Midbrain (tissue), 1 donor: Measurements from ENCODE around the gene FRMD8.
"Not testable (repeated sequence)": the region's sequence is repeated elsewhere in the genome, so short reads cannot be mapped to it uniquely, and the experiment has no call there.

Experiments used
- DNase-seq: peaks from one replicate; lab custom pipeline; 2025; lab: John Stamatoyannopoulos, UW

FRMD8 gene

GRCh38 chr11:65435981-65436411, 49.6 kb downstream of the FRMD8 start:
- no peak for DNase-seq

- DNase-seq = no peak
These were observed 50.1 kb downstream of the FRMD8 start for GRCh38 chr11:65436412-65437032.

GRCh38 chr11:65437436-65438227, 51.2 kb downstream of the FRMD8 start:
- DNase-seq = no peak

DNA sequence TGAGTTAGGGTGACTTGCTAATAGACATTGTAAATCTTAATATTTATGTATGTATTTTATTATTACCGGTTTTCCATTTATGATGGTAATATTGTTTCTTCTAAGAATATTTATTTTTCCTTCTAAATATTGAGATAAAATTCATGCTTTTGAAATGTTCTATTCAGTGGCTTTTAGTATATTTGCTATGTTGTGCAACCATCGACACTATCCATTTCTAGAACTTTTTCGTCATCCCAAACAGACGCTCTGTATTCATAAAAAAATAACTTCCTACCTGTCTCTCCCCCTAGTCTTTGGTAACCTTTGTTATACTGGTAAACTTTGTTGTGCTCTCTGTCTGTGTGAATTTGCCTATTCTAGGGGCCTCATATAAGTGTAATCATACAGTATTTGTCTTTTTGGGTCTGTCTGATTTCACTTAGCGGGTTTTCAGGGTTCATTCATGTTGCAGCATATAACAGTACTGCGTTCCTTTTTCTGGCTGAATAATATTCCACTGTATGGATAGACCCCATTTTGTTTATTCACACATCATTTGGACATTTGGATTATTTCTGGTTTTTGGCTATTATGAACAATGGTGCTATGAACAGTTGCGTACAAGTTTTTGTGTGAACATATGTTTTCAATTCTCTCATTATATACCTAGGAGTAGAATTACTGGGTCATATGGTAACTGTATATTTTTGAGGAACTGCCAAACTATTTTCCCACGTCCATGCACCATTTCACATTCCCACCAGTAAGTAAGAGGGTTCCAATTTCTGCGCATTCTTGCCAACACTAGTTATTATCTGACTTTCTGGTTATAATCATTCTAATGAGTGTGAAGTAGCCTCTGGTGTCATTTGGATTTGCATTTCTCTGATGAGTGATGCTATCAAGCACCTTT, 52.1 kb downstream of the FRMD8 start:
- DNase-seq = no peak

GRCh38 chr11:65439331-65440181, 53.1 kb downstream of the FRMD8 start:
- no peak for DNase-seq

DNA sequence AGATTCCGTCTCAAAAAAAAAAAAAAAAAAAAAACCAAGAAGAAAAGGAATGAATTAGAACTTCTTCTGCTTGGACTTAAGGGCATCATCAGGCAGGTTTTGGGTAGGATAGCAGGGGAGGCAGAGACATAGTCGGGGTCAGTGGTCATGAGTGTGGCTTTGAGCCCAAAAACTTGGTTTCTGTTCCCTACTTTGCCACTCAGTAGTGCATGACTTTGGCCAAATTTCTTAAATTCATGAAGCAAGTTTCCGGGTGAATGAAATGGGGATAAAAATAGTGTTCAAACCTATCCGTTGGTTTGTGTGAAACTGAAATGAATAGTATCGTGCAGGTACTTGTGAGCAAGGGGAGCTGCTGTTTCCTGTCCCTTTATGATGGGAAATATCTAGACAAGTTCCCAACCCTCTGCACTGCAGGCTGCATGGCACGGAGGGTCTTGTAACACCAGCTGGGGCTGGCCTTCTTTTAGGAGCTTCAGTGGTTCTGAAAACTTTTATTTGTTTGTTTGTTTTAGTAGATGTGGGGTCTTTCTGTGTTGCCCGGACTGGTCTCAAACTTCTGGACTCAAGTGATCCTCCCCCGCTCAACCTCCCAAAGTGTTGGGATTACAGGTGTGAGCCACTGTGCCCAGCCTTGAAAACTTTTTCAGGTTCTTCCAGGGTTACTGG, 54.5 kb downstream of the FRMD8 start:
- no peak for DNase-seq

GRCh38 chr11:65442842-65443331, 56.5 kb downstream of the FRMD8 start:
- no peak for DNase-seq

GRCh38 chr11:65444314-65445051, 58.0 kb downstream of the FRMD8 start:
- no peak for DNase-seq

- DNase-seq = no peak
These were observed 58.7 kb downstream of the FRMD8 start for GRCh38 chr11:65445101-65445603.

DNA sequence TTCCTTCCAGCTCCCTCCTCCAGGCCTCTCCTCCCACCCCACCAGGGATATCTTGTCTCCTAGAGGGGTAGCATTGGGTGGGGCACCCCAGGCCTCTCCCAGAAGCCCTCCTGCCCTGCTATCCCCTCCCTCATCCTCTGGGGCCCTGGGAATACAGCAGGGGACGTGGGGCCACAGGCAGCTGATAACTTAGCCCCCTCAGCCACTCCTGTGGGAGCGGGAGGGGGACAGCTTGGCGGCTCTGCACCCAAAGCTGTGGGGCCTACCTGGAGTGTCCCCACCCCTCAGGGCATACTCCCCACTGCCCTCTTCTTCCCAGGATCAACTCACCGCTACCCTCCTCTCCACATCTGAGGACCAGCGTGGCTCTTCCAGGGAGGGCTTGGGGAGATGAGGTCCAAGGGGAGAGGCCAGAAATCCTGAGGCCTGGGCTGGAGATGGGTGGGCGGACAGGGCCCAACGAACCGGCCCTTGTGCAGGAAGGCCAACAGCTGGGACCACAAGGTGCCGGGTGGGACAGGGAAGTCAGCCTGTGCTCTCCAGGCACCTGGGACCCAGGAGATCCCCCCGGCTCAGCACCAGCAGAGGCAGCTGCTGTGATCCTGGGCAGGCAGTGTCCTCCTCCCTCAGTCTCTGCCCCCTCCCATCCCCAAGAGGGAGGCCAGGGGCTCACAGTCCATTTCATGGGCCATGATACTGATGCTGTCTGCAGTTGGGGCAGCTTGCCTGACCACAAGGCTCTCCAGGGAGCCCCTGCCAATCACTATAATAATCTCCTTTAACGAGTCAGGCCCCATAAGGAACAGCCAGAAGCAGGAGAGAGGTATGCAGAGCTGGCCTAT, 59.4 kb downstream of the FRMD8 start:
- no peak for DNase-seq

- no peak for DNase-seq
These were observed 60.2 kb downstream of the FRMD8 start for GRCh38 chr11:65446446-65447277.

DNA sequence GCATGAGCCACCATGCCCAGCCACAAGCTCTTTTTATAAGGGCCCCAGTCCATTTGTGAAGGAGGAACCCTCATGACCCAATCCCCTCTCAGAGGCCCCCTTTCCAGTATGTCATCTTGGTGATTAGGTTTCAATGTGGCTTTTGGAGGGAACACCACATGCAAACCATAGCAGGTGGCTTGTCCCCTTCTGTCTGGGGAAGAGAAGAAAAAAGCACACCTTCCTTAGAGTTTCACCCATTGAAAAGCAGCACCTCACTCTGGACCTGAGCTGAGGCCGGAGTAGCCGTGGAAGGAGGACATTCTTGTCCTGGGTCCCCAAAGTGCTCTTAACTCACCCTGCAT, 61.6 kb downstream of the FRMD8 start:
- no peak for DNase-seq

DNA sequence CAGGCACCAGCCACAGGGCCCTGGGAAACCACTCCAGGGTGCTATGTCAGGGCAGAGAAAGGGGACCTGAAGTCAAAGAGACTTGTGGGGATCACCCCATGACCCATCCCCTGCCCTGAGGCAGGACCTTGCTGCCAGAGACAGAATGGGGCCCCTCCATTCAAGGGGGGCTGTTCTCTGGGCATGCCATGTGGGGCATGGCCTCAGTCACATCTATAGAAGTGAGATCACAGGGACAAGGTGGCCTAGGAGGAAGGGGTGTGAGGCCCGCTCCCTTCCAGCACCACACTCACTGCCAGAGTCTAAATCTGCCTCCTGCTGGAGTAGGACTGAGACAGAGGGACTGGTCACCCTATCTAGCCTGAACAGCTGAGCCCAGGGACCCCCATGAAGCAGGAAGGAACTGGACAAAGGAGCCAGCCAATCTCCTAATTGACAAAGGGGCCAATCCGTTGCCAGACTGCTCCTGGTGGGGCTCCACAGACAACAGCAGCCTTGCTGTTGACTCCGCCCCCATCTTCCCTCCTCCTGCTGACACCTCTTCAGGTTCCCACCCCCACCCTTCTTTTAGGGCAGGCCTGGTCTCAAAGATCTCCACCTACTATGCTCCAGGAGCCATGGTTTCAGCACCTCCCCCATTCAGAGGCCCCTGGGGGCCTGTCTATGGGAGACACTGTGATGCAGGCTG, 62.1 kb downstream of the FRMD8 start:
- no peak for DNase-seq

DNA sequence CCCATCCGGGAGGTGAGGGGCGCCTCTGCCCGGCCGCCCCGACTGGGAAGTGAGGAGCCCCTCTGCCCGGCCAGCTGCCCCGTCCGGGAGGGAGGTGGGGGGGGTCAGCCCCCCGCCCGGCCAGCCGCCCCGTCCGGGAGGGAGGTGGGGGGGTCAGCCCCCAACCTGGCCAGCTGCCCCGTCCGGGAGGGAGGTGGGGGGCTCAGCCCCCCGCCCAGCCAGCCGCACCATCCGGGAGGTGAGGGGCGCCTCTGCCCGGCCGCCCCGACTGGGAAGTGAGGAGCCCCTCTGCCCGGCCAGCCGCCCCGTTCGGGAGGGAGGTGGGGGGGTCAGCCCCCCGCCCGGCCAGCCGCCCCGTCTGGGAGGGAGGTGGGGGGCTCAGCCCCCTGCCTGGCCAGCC, 64.9 kb downstream of the FRMD8 start:
- DNase-seq = not testable (repeated sequence)

GRCh38 chr11:65452259-65452658, 65.8 kb downstream of the FRMD8 start:
- not testable (repeated sequence) for DNase-seq

DNA sequence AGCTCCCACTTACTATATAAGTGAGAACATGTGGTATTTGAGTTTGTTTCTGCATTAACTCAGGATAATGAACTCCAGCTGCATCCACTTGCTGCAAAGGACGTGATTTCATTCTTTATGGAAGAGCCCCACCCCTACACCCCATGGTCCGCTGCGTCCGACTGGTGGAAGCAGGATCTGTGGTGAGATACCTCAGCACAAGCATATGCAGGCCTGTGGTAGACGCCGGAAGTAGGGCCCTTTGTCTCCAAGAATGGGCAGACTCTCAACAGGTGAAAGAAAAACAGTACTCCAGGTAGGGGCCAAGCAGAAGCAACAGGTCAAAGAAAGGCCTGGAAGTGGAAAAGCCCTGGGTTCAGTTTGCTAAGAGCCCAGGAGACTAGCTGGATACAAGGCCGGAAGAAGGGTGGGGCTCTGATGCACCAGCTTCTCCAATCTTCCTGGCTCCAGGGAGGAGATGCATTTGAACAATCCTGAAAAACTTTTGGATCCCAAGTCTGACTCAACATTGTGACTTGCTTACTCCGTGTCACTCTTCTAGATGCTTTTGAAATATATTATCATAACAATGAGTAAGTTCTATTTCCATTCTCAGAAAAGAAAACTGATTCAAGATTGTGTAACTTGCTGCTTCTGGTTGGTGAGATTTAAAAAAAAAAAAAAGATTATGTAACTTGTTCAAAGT, 66.5 kb downstream of the FRMD8 start:
- DNase-seq = no peak

DNA sequence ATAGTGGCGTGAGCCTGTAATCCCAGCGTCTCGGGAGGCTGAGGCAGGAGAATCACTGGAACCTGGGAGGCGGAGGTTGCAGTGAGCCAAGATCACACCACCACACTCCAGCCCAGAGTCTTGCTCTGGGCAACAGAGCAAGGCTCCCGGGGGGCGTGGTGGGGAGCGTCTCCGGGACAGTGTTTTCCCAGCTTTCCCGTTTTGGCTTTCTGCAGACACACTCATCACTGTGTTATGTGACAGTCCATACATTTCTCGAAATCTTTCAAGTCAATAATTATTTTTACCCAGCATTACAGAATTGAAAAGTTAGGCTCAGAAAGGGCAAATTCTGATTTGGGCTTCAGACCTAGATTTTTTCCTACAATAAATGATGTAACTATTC, 67.9 kb downstream of the FRMD8 start:
- DNase-seq = no peak
